Measurements from ENCODE around the gene MTRF1L.

The MTRF1L gene

GRCh38 chr6:152981989-152982903, 20.3 kb downstream of the MTRF1L start:
- no peak for DNase-seq
- no peak for TF ChIP-seq CTCF (IDR thresholded peaks at IDR 0.05; ENCODE audit: low read depth, low read length, missing control alignments)
- H3K27ac ChIP-seq = no peak overlapping the region
- H3K27me3 ChIP-seq (replicated peaks) = no peaks in the 10 kb centered on the region
- H3K36me3 ChIP-seq (replicated peaks) = no peaks in the 10 kb centered on the region
- H3K4me3 ChIP-seq (ENCODE audit: low read depth, low read length) = peak overlapping the region; percentile 76
- in situ Hi-C loops (cut with HindIII; ENCODE audit: low pct_ligation_motif_present, low sequenced_read_pairs) = no loop called here

GRCh38 chr6:152981219-152981618, 21.3 kb downstream of the MTRF1L start:
- peak overlapping the region; percentile 76 for H3K4me3 ChIP-seq (ENCODE audit: low read depth, low read length)
- H3K27ac ChIP-seq = no peak overlapping the region
- H3K27me3 ChIP-seq (replicated peaks) = no peaks in the 10 kb centered on the region
- no peaks in the 10 kb centered on the region for H3K36me3 ChIP-seq (replicated peaks)
- no peak for DNase-seq
- TF ChIP-seq CTCF (IDR thresholded peaks at IDR 0.05; ENCODE audit: low read depth, low read length, missing control alignments) = no peak
- in situ Hi-C loops (cut with HindIII; ENCODE audit: low pct_ligation_motif_present, low sequenced_read_pairs) = no loop called here

GRCh38 chr6:152980656-152981055, 21.9 kb downstream of the MTRF1L start:
- Histone ChIP-seq H3K4me3 (ENCODE audit: low read depth, low read length) (peak overlapping the region; percentile 76), H3K27ac (no peak overlapping the region), H3K27me3 (replicated peaks) (no peaks in the 10 kb centered on the region), H3K36me3 (replicated peaks) (no peaks in the 10 kb centered on the region)
- no peak for DNase-seq
- in situ Hi-C loops (cut with HindIII; ENCODE audit: low pct_ligation_motif_present, low sequenced_read_pairs) = no loop called here
- no peak for TF ChIP-seq CTCF (IDR thresholded peaks at IDR 0.05; ENCODE audit: low read depth, low read length, missing control alignments)

GRCh38 chr6:152979116-152979515, 23.4 kb downstream of the MTRF1L start:
- Histone ChIP-seq H3K27ac (peak overlapping the region; percentile 26), H3K36me3 (replicated peaks) (peaks cover 5% of the 10 kb centered on the region), H3K27me3 (replicated peaks) (no peaks in the 10 kb centered on the region), H3K4me3 (ENCODE audit: low read depth, low read length) (no peak overlapping the region)
- in situ Hi-C loops (cut with HindIII; ENCODE audit: low pct_ligation_motif_present, low sequenced_read_pairs) = no loop called here
- no peak for TF ChIP-seq CTCF (IDR thresholded peaks at IDR 0.05; ENCODE audit: low read depth, low read length, missing control alignments)
- DNase-seq = no peak

GRCh38 chr6:152978058-152978457, 24.5 kb downstream of the MTRF1L start:
- no peak for TF ChIP-seq CTCF (IDR thresholded peaks at IDR 0.05; ENCODE audit: low read depth, low read length, missing control alignments)
- Histone ChIP-seq H3K4me3 (ENCODE audit: low read depth, low read length) (no peak overlapping the region), H3K36me3 (replicated peaks) (peaks cover 9% of the 10 kb centered on the region), H3K27me3 (replicated peaks) (no peaks in the 10 kb centered on the region), H3K27ac (no peak overlapping the region)
- DNase-seq = no peak
- in situ Hi-C loops (cut with HindIII; ENCODE audit: low pct_ligation_motif_present, low sequenced_read_pairs) = no loop called here

Measured in brain microvascular endothelial cell (primary cell).